OCI-LY7 (cell line): Measurements from ENCODE around the gene OSBPL6. TPM values are rescaled to one million over a fixed set of nuclear protein-coding genes. Genes with fewer than 3 reads are reported as not detected.

Source experiments
- BruUV-seq: library from RNA; stranded (reverse); fragments of 400-500 nt; replicated peaks from 2 replicates; lab custom pipeline; 2021; lab: Mats Ljungman, UMichigan
- CTCF ChIA-PET: fragments of 300-600 bp; sonication (Branson Sonifier 250); formaldehyde crosslinking; loops from one replicate; lab custom pipeline; 2022; ENCODE audit warnings: antibody characterized with exemption; ENCODE audit not compliant: unreplicated experiment; lab: Charles Lee
- POLR2A ChIA-PET: fragments of 300-600 bp; sonication (Branson Sonifier 250); formaldehyde crosslinking; loops from one replicate; lab custom pipeline; 2022; ENCODE audit warnings: antibody characterized with exemption; lab: Charles Lee
- DNase-seq: peaks from one replicate; pipeline ENCODE4 v3.0.0-alpha.2; 2015; ENCODE audit warnings: low spot score
- H2AFZ ChIP-seq: fragments of 200-600 bp; sonication (generic), shearing (Covaris generic); 2 replicates; pipeline ENCODE4 v1.6.1; 2014; ENCODE audit warnings: mild to moderate bottlenecking, antibody characterized with exemption, low read length, moderate library complexity
- H3K27ac ChIP-seq: fragments of 200-600 bp; sonication (generic); 2 replicates; pipeline ENCODE4 v1.5.1; 2014; ENCODE audit warnings: mixed run types, low read depth, mild to moderate bottlenecking, moderate library complexity, low read length, inconsistent platforms; ENCODE audit not compliant: poor library complexity, severe bottlenecking
- H3K36me3 ChIP-seq: fragments of 200-600 bp; sonication (generic); 2 replicates; pipeline ENCODE4 v1.6.1; 2014; ENCODE audit warnings: mild to moderate bottlenecking, antibody characterized with exemption, low read length, moderate library complexity, mixed read lengths; ENCODE audit not compliant: insufficient read depth
- H3K4me1 ChIP-seq: fragments of 200-600 bp; sonication (generic); 2 replicates; pipeline ENCODE4 v1.5.1; 2014; ENCODE audit warnings: mild to moderate bottlenecking, low read length; ENCODE audit not compliant: insufficient read depth, poor library complexity, severe bottlenecking
- H3K4me2 ChIP-seq: fragments of 200-600 bp; sonication (generic); 2 replicates; pipeline ENCODE4 v1.6.1; 2014; ENCODE audit warnings: mild to moderate bottlenecking, low read length
- H3K4me3 ChIP-seq: fragments of 200-600 bp; sonication (generic); 2 replicates; pipeline ENCODE4 v1.5.1; 2014; ENCODE audit warnings: mild to moderate bottlenecking, low read depth, low read length; ENCODE audit not compliant: poor library complexity, severe bottlenecking
- H3K79me2 ChIP-seq: fragments of 200-600 bp; sonication (generic); 2 replicates; pipeline ENCODE4 v1.6.1; 2016; ENCODE audit warnings: low read depth, mild to moderate bottlenecking, low read length, moderate library complexity, mixed read lengths; ENCODE audit not compliant: insufficient read depth
- H3K9me2 ChIP-seq: fragments of 200-600 bp; sonication (generic); 2 replicates; pipeline ENCODE4 v1.6.1; 2016; ENCODE audit warnings: mild to moderate bottlenecking, low read length, mixed read lengths; ENCODE audit not compliant: insufficient read depth
- H3K9me3 ChIP-seq: fragments of 200-600 bp; sonication (generic); 2 replicates; pipeline ENCODE4 v1.6.1; 2014; ENCODE audit warnings: mild to moderate bottlenecking, mixed run types, low read length, mixed read lengths
- H4K20me1 ChIP-seq: fragments of 200-600 bp; sonication (generic); 2 replicates; pipeline ENCODE4 v1.6.1; 2014; ENCODE audit warnings: mild to moderate bottlenecking, antibody characterized with exemption, low read length, moderate library complexity, mixed read lengths; ENCODE audit not compliant: insufficient read depth
- CTCF ChIP-seq: fragments of 200-600 bp; sonication (generic); conservative IDR thresholded peaks from 2 replicates; pipeline ENCODE4 v1.5.1; 2014; ENCODE audit warnings: mild to moderate bottlenecking, antibody characterized with exemption, low read length, moderate library complexity, mixed read lengths
- EZH2phosphoT487 ChIP-seq: fragments of 200-600 bp; sonication (generic); IDR thresholded peaks from 2 replicates; pipeline ENCODE4 v1.6.1; 2018; ENCODE audit warnings: low read depth, borderline replicate concordance, mild to moderate bottlenecking, mixed run types, antibody characterized with exemption, low read length, moderate library complexity, mixed read lengths
- intact Hi-C: fragments of 100-400 bp; cut with micrococcal nuclease; formaldehyde crosslinking; loops from one replicate; pipeline ENCODE4 v1.10.0; 2022; ENCODE audit not compliant: unreplicated experiment
- total RNA-seq, 2 experiments: library from RNA; depleted of rRNA in 1 of 2; stranded (reverse); fragments of >200 nt in 1 of 2; shearing (Covaris generic) in 1 of 2; gene quantifications; 2 replicates each; pipeline ENCODE4 v1.2.3, GENCODE V29; 2014 to 2022

OSBPL6 gene
- total RNA-seq, 2 experiments from 2014 or later = not detected

GRCh38 chr2:178315488-178315948 lies 121.2 kb downstream of the OSBPL6 start:
- Histone ChIP-seq H3K79me2 (no peaks in the 10 kb centered on the region), H4K20me1 (no peaks in the 10 kb centered on the region), H3K9me2 (no peaks in the 10 kb centered on the region), H3K9me3 (no peaks in the 10 kb centered on the region), H3K27ac (no peak overlapping the region), H3K4me1 (no peaks in the 10 kb centered on the region), H3K4me2 (no peak overlapping the region), H2AFZ (no peak overlapping the region), H3K36me3 (no peaks in the 10 kb centered on the region), H3K4me3 (no peak overlapping the region)
- CTCF ChIA-PET = no interaction called here
- TF ChIP-seq CTCF (no peak), EZH2phosphoT487 (no peak)
- no peak for DNase-seq
- intact Hi-C loops = no loop called here
- POLR2A ChIA-PET = interaction anchor here (0.7 kb wide), 1 partner anchor 355 kb away, joined by 3 read pairs; no protein-coding TSS in a partner anchor
- BruUV-seq = no TSS peak

- H3K4me3 ChIP-seq = no peak overlapping the region
- no peaks in the 10 kb centered on the region for H4K20me1 ChIP-seq
- BruUV-seq = no TSS peak
- H3K27ac ChIP-seq = no peak overlapping the region
- H3K9me3 ChIP-seq = no peaks in the 10 kb centered on the region
- POLR2A ChIA-PET = interaction anchor here (0.7 kb wide), 1 partner anchor 634 kb away, joined by 3 read pairs; no protein-coding TSS in a partner anchor
- intact Hi-C loops = no loop called here
- CTCF ChIA-PET = no interaction called here
- TF ChIP-seq EZH2phosphoT487 (no peak), CTCF (no peak)
- H3K4me2 ChIP-seq = no peak overlapping the region
- no peaks in the 10 kb centered on the region for H3K79me2 ChIP-seq
- H3K36me3 ChIP-seq = no peaks in the 10 kb centered on the region
- no peak for DNase-seq
- no peaks in the 10 kb centered on the region for H3K4me1 ChIP-seq
- H3K9me2 ChIP-seq = no peaks in the 10 kb centered on the region
- H2AFZ ChIP-seq = no peak overlapping the region
Observed at GRCh38 chr2:178317811-178318210, 123.5 kb downstream of the OSBPL6 start.

GRCh38 chr2:178320011-178320585 lies 125.8 kb downstream of the OSBPL6 start:
- no peak overlapping the region for H2AFZ ChIP-seq
- CTCF ChIA-PET = no interaction called here
- POLR2A ChIA-PET = no interaction called here
- H3K79me2 ChIP-seq = no peaks in the 10 kb centered on the region
- no peaks in the 10 kb centered on the region for H4K20me1 ChIP-seq
- no peak overlapping the region for H3K4me2 ChIP-seq
- no peak overlapping the region for H3K4me3 ChIP-seq
- H3K9me3 ChIP-seq = no peaks in the 10 kb centered on the region
- H3K36me3 ChIP-seq = no peaks in the 10 kb centered on the region
- no peaks in the 10 kb centered on the region for H3K4me1 ChIP-seq
- TF ChIP-seq CTCF (no peak), EZH2phosphoT487 (no peak)
- no peak overlapping the region for H3K27ac ChIP-seq
- no TSS peak for BruUV-seq
- H3K9me2 ChIP-seq = no peaks in the 10 kb centered on the region
- DNase-seq = no peak
- intact Hi-C loops = no loop called here
